Measurements from ENCODE around the gene FOSB.

DNA sequence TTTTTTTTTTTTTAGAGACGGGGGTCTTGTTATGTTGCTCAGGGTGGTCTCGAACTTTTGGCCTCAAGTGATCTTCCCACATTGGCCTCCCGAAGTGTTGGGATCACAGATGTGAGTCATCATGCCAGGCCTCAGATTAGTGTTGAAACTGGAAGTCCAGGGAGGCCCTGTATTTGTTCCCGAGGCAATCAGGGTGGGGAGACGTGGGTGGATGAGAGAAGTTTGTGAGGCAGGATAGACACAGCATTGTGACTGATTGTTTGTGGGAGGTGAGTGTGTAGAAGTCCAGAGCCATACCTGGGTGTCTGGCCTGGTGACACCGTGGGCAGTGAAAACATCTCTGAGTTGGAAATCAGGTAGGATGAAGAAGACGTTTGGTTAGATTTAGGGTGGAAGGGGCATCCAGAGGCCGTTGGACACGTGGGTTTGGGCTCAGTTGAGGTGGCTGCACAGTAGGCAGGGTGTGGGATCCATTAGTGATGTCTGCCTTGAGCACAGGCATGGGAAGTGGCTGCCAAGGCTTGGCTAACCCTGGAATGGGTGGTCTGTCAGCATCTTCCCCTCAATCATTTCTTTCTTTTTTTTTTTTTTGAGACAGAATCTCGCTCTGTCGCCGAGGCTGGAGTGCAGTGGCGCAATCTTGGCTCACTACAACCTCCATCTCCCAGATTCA lies 16.6 kb downstream of the FOSB start:
- TF ChIP-seq, protein P1, sequence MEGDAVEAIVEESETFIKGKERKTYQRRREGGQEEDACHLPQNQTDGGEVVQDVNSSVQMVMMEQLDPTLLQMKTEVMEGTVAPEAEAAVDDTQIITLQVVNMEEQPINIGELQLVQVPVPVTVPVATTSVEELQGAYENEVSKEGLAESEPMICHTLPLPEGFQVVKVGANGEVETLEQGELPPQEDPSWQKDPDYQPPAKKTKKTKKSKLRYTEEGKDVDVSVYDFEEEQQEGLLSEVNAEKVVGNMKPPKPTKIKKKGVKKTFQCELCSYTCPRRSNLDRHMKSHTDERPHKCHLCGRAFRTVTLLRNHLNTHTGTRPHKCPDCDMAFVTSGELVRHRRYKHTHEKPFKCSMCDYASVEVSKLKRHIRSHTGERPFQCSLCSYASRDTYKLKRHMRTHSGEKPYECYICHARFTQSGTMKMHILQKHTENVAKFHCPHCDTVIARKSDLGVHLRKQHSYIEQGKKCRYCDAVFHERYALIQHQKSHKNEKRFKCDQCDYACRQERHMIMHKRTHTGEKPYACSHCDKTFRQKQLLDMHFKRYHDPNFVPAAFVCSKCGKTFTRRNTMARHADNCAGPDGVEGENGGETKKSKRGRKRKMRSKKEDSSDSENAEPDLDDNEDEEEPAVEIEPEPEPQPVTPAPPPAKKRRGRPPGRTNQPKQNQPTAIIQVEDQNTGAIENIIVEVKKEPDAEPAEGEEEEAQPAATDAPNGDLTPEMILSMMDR (IDR thresholded peaks at IDR 0.05), result no peak
- TF ChIP-seq POLR2A (IDR thresholded peaks at IDR 0.05), result no peak
- TF ChIP-seq POLR2AphosphoS5 (IDR thresholded peaks at IDR 0.05; ENCODE audit: insufficient read depth in 1 of 2, low read depth in 1 of 2), result no peak
